DOHH2 (cell line): Measurements from ENCODE around the gene PRRC1.

Source experiments
- H3F3A ChIP-seq: fragments of 200-600 bp; sonication (generic), shearing (Covaris generic); 2 replicates; pipeline ENCODE4 v1.6.0; 2016; ENCODE audit warnings: antibody characterized with exemption, mild to moderate bottlenecking; ENCODE audit not compliant: control insufficient read depth, insufficient read depth
- H3K27ac ChIP-seq: fragments of 200-600 bp; sonication (generic); 2 replicates; pipeline ENCODE4 v1.5.1; 2014; ENCODE audit warnings: low read depth, mild to moderate bottlenecking, low read length, moderate library complexity
- H3K27me3 ChIP-seq: fragments of 200-600 bp; sonication (generic); 2 replicates; pipeline ENCODE4 v1.6.1; 2014; ENCODE audit warnings: mild to moderate bottlenecking, low read length, mixed read lengths; ENCODE audit not compliant: control insufficient read depth
- H3K36me3 ChIP-seq: fragments of 200-600 bp; sonication (generic); 2 replicates; pipeline ENCODE4 v1.6.1; 2014; ENCODE audit warnings: mild to moderate bottlenecking, low read length, moderate library complexity, mixed read lengths; ENCODE audit not compliant: control insufficient read depth
- H3K4me1 ChIP-seq: fragments of 200-600 bp; sonication (generic); 2 replicates; pipeline ENCODE4 v1.6.1; 2014; ENCODE audit warnings: mild to moderate bottlenecking, low read length, mixed read lengths; ENCODE audit not compliant: control insufficient read depth
- H3K4me2 ChIP-seq: fragments of 200-600 bp; sonication (generic); 2 replicates; pipeline ENCODE4 v1.6.0; 2014; ENCODE audit warnings: mild to moderate bottlenecking, low read length, moderate library complexity
- H3K4me3 ChIP-seq: fragments of 200-600 bp; sonication (generic); 2 replicates; pipeline ENCODE4 v1.5.1; 2014; ENCODE audit warnings: mild to moderate bottlenecking, low read length, mixed read lengths
- H3K79me2 ChIP-seq: fragments of 200-600 bp; sonication (generic); 2 replicates; pipeline ENCODE4 v1.6.1; 2014; ENCODE audit warnings: mild to moderate bottlenecking, low read length, mixed read lengths; ENCODE audit not compliant: control insufficient read depth
- H3K9me2 ChIP-seq: fragments of 200-600 bp; sonication (generic); replicated peaks from 2 replicates; pipeline ENCODE4 v1.6.1; 2014; ENCODE audit warnings: mild to moderate bottlenecking, low read length, mixed read lengths; ENCODE audit not compliant: control insufficient read depth
- H3K9me3 ChIP-seq: fragments of 200-600 bp; sonication (generic); 2 replicates; pipeline ENCODE4 v1.6.1; 2014; ENCODE audit warnings: antibody characterized with exemption, low read length, mixed read lengths; ENCODE audit not compliant: control insufficient read depth, insufficient read depth
- H4K20me1 ChIP-seq: fragments of 200-600 bp; sonication (generic); 2 replicates; pipeline ENCODE4 v1.6.0; 2014; ENCODE audit warnings: low read depth, mild to moderate bottlenecking, antibody characterized with exemption, low read length, moderate library complexity; ENCODE audit not compliant: control insufficient read depth, insufficient read depth
- EZH2phosphoT487 ChIP-seq: fragments of 200-600 bp; sonication (generic); IDR thresholded peaks from 2 replicates; pipeline ENCODE4 v1.6.1; 2017; ENCODE audit warnings: borderline replicate concordance, mild to moderate bottlenecking, antibody characterized with exemption, low read length, moderate library complexity, mixed read lengths
- TF ChIP-seq, protein P1 (sequence below): fragments of 200-600 bp; sonication (generic); IDR thresholded peaks from one replicate; pipeline ENCODE4 v1.5.1; 2014; ENCODE audit warnings: antibody characterized with exemption, mild to moderate bottlenecking, low read depth, low read length; ENCODE audit not compliant: poor library complexity, severe bottlenecking

Gene PRRC1

DNA sequence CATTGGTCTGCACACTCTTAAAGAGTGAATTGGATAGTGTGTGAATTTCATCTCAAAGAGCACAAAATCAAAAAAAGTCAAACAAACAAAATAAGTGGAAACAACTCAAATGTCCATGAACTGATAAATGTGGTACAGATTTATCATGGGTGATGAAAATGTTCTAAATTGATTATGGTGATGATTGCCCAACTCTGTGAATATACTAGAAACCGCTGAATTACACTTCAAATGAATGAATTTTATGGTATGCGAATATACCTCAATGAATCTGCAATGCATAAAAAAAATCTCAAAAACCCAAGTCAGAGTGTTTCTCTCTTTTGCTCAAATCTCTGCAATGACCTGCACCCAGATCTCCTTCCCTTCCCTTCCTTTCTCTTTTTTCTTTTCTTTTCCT is 64.0 kb downstream of the PRRC1 start:
- Histone ChIP-seq H3K79me2 (no peaks in the 10 kb centered on the region), H3K9me3 (no peaks in the 10 kb centered on the region), H4K20me1 (no peaks in the 10 kb centered on the region), H3K27me3 (no peaks in the 10 kb centered on the region), H3K27ac (no peak overlapping the region), H3F3A (no peaks in the 10 kb centered on the region), H3K4me1 (peaks cover 20% of the 10 kb centered on the region), H3K9me2 (no peaks in the 10 kb centered on the region), H3K4me2 (no peak overlapping the region), H3K4me3 (no peak overlapping the region), H3K36me3 (no peaks in the 10 kb centered on the region)
- no peak for TF ChIP-seq EZH2phosphoT487
- TF ChIP-seq, protein P1, sequence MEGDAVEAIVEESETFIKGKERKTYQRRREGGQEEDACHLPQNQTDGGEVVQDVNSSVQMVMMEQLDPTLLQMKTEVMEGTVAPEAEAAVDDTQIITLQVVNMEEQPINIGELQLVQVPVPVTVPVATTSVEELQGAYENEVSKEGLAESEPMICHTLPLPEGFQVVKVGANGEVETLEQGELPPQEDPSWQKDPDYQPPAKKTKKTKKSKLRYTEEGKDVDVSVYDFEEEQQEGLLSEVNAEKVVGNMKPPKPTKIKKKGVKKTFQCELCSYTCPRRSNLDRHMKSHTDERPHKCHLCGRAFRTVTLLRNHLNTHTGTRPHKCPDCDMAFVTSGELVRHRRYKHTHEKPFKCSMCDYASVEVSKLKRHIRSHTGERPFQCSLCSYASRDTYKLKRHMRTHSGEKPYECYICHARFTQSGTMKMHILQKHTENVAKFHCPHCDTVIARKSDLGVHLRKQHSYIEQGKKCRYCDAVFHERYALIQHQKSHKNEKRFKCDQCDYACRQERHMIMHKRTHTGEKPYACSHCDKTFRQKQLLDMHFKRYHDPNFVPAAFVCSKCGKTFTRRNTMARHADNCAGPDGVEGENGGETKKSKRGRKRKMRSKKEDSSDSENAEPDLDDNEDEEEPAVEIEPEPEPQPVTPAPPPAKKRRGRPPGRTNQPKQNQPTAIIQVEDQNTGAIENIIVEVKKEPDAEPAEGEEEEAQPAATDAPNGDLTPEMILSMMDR: no peak

DNA sequence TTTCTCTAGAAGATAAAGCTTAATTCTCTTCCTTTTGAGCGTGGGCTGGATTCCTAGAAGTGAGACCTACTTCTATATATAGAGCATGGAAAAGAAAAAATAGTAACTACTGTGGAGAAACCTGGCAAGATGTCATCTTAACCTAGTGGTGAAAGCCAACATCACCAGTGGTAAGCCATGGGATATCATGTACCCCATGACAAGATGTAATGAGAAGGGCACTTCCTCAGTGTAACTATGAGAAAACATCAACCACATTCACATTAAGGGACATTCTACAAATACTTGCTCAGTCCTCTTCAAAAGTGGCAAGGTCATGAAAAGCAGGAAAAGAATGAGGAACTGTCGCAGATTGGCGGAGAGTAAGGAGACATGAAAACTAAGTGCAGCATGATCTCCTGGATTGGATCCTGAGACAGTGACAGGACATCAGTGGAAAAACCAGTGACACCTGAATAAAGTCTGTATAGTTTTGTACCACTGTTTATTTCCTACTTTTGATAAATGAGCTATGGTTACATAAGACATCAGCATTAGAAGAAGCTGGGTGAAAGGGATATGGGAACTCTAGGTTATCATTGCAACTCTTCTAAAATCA is 65.4 kb downstream of the PRRC1 start:
- no peak overlapping the region for H3K27ac ChIP-seq
- H3K4me2 ChIP-seq: no peak overlapping the region

GRCh38 chr5:127583866-127584265 is 66.4 kb downstream of the PRRC1 start:
- Histone ChIP-seq H3K27ac (no peak overlapping the region), H3K9me2 (no peaks in the 10 kb centered on the region), H3K79me2 (no peaks in the 10 kb centered on the region), H3K36me3 (no peaks in the 10 kb centered on the region), H4K20me1 (no peaks in the 10 kb centered on the region), H3K4me2 (no peak overlapping the region), H3F3A (no peaks in the 10 kb centered on the region), H3K27me3 (no peaks in the 10 kb centered on the region), H3K4me1 (peaks cover 17% of the 10 kb centered on the region), H3K4me3 (no peak overlapping the region), H3K9me3 (no peaks in the 10 kb centered on the region)
- TF ChIP-seq EZH2phosphoT487: no peak

More for the DNA sequence above, 65.4 kb downstream of the PRRC1 start:
- H3K9me3 ChIP-seq: no peaks in the 10 kb centered on the region
- no peaks in the 10 kb centered on the region for H3K36me3 ChIP-seq
- H4K20me1 ChIP-seq: no peaks in the 10 kb centered on the region
- TF ChIP-seq, protein P1: no peak
- TF ChIP-seq EZH2phosphoT487: no peak
- no peaks in the 10 kb centered on the region for H3K79me2 ChIP-seq
- no peaks in the 10 kb centered on the region for H3F3A ChIP-seq
- H3K4me3 ChIP-seq: no peak overlapping the region
- no peaks in the 10 kb centered on the region for H3K9me2 ChIP-seq
- H3K4me1 ChIP-seq: peaks cover 21% of the 10 kb centered on the region
- no peaks in the 10 kb centered on the region for H3K27me3 ChIP-seq

DNA sequence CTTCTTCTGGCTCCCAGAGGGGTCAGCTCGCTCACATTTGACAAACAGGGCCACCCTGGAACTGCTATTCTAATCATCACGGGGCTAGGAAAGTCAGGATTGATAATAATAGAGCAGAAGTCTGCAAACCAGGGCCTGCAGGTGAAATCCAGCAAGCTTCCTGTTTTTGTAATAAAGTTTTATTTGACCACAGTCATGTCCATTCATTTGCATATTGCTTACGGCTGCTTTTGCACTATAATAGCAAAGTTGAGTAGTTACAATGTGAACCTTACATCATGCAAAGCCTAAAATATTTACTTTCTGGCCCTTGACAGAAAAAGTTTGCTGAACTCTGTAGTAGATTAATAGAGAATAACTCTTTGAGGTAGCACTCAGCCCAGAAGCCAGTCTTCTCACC is 68.2 kb downstream of the PRRC1 start:
- Histone ChIP-seq H3F3A (no peaks in the 10 kb centered on the region), H3K4me1 (peaks cover 17% of the 10 kb centered on the region), H3K36me3 (no peaks in the 10 kb centered on the region), H3K4me3 (peak overlapping the region; percentile 44), H3K9me3 (no peaks in the 10 kb centered on the region), H3K9me2 (no peaks in the 10 kb centered on the region), H3K27ac (peak overlapping the region; percentile 39), H4K20me1 (no peaks in the 10 kb centered on the region), H3K79me2 (no peaks in the 10 kb centered on the region), H3K4me2 (peak overlapping the region; percentile 56), H3K27me3 (no peaks in the 10 kb centered on the region)
- TF ChIP-seq, protein P1: no peak
- TF ChIP-seq EZH2phosphoT487: no peak
